HG02938 (cell line): ENCODE data around the gene METTL8.
"Not testable (repeated sequence)": the region's sequence is repeated elsewhere in the genome, so short reads cannot be mapped to it uniquely, and the experiment has no call there.

ENCODE experiments used
- ATAC-seq: cut with Tn5 transposase; IDR thresholded peaks from one replicate; pipeline ENCODE4 v1.9.1; 2021; ENCODE audit warnings: mild to moderate bottlenecking, moderate library complexity; ENCODE audit not compliant: unreplicated experiment

Gene METTL8

GRCh38 chr2:171402906-171403580 lies 30.7 kb downstream of the METTL8 start:
- no peak for ATAC-seq

- no peak for ATAC-seq
Measured at GRCh38 chr2:171401947-171402346, 31.8 kb downstream of the METTL8 start.

GRCh38 chr2:171400395-171400794 lies 33.4 kb downstream of the METTL8 start:
- ATAC-seq: no peak

GRCh38 chr2:171399292-171399691 lies 34.5 kb downstream of the METTL8 start:
- no peak for ATAC-seq

- ATAC-seq: no peak
Measured at GRCh38 chr2:171394164-171394740, 39.5 kb downstream of the METTL8 start.

GRCh38 chr2:171393487-171393886 lies 40.3 kb downstream of the METTL8 start:
- no peak for ATAC-seq

- ATAC-seq: no peak
Measured at GRCh38 chr2:171391532-171391931, 42.3 kb downstream of the METTL8 start.

- no peak for ATAC-seq
Measured at GRCh38 chr2:171390941-171391516, 42.8 kb downstream of the METTL8 start.

- no peak for ATAC-seq
Measured at GRCh38 chr2:171389780-171390179, 44.0 kb downstream of the METTL8 start.

GRCh38 chr2:171389325-171389724 lies 44.5 kb downstream of the METTL8 start:
- ATAC-seq: no peak

- no peak for ATAC-seq
Measured at GRCh38 chr2:171387052-171387451, 46.7 kb downstream of the METTL8 start.

- ATAC-seq: no peak
Measured at GRCh38 chr2:171386627-171387026, 47.2 kb downstream of the METTL8 start.

- ATAC-seq: no peak
Measured at GRCh38 chr2:171383134-171383533, 50.7 kb downstream of the METTL8 start.

GRCh38 chr2:171382175-171382574 lies 51.6 kb downstream of the METTL8 start:
- ATAC-seq: not testable (repeated sequence)

- not testable (repeated sequence) for ATAC-seq
Measured at GRCh38 chr2:171377852-171378251, 55.9 kb downstream of the METTL8 start.

- no peak for ATAC-seq
Measured at GRCh38 chr2:171367692-171368091, 66.1 kb downstream of the METTL8 start.

GRCh38 chr2:171365778-171366177 lies 68.0 kb downstream of the METTL8 start:
- no peak for ATAC-seq

- no peak for ATAC-seq
Measured at GRCh38 chr2:171365232-171365631, 68.6 kb downstream of the METTL8 start.

- no peak for ATAC-seq
Measured at GRCh38 chr2:171362396-171362795, 71.4 kb downstream of the METTL8 start.

GRCh38 chr2:171360905-171361304 lies 72.9 kb downstream of the METTL8 start:
- ATAC-seq: no peak

GRCh38 chr2:171353746-171354145 lies 80.0 kb downstream of the METTL8 start:
- ATAC-seq: not testable (repeated sequence)

- no peak for ATAC-seq
Measured at GRCh38 chr2:171348056-171348455, 85.7 kb downstream of the METTL8 start.
